H1 (cell line): ENCODE results near the gene PHF23. TPM values are rescaled to one million over a fixed set of nuclear protein-coding genes. Genes with fewer than 3 reads are reported as not detected.

Source experiments
- CTCF ChIA-PET: fragments of 300-600 bp; sonication (Branson Sonifier 250); formaldehyde crosslinking; loops from one replicate; lab custom pipeline; 2021; ENCODE audit not compliant: partially characterized antibody; lab: Charles Lee
- POLR2A ChIA-PET: fragments of 300-600 bp; sonication (Branson Sonifier 250); formaldehyde crosslinking; loops from one replicate; lab custom pipeline; 2021; ENCODE audit warnings: inconsistent platforms; ENCODE audit not compliant: partially characterized antibody; lab: Charles Lee
- DNase-seq, 2 experiments: peaks; one replicate each; pipeline versions ENCODE4 v3.0.0 to v3.0.0-alpha.2; 2010 to 2022; ENCODE audit warnings: low spot score in 2 of 2, low read depth in 1 of 2, mixed read lengths in 1 of 2
- FAIRE-seq: peaks from 2 replicates; lab custom pipeline; 2011; peaks lifted over from hg19 to GRCh38; lab: Jason Lieb, UNC
- H2AFZ ChIP-seq: 2 replicates; pipeline ENCODE4 v1.8.1; 2012; ENCODE audit warnings: low read length, inconsistent platforms
- H2AK5ac ChIP-seq: 2 replicates; pipeline ENCODE4 v1.6.1; 2013; ENCODE audit warnings: low read depth, low read length
- H2BK120ac ChIP-seq: replicated peaks from 2 replicates; pipeline ENCODE3; 2013; ENCODE audit warnings: low read depth, low read length, inconsistent platforms
- H2BK12ac ChIP-seq: 2 replicates; pipeline ENCODE4 v1.6.1; 2013; ENCODE audit warnings: low read depth, low read length
- H2BK15ac ChIP-seq: 2 replicates; pipeline ENCODE4 v1.6.1; 2013; ENCODE audit warnings: low read length
- H2BK20ac ChIP-seq: 2 replicates; pipeline ENCODE4 v1.6.1; 2013; ENCODE audit warnings: low read length
- H2BK5ac ChIP-seq: 2 replicates; pipeline ENCODE4 v1.6.1; 2013; ENCODE audit warnings: low read depth, low read length
- H3K14ac ChIP-seq: 2 replicates; pipeline ENCODE4 v1.6.1; 2013; ENCODE audit warnings: inconsistent platforms; ENCODE audit not compliant: insufficient read length
- H3K18ac ChIP-seq: 2 replicates; pipeline ENCODE4 v1.6.1; 2013; ENCODE audit warnings: low read length; ENCODE audit errors: extremely low read depth
- H3K23ac ChIP-seq: 2 replicates; pipeline ENCODE4 v1.6.1; 2013; ENCODE audit warnings: inconsistent platforms; ENCODE audit not compliant: insufficient read length
- H3K23me2 ChIP-seq: 2 replicates; pipeline ENCODE4 v1.6.1; 2013; ENCODE audit warnings: low read depth, low read length
- H3K27ac ChIP-seq: 2 replicates; pipeline ENCODE4 v1.6.1; 2011; ENCODE audit warnings: low read depth, low read length, inconsistent platforms
- H3K27me3 ChIP-seq, 4 experiments: replicated peaks in 1 of 4; 1 replicate in 1 of 4; 2 replicates in 3 of 4; pipeline versions ENCODE4 v1.6.1 to v1.8.1; 2011 to 2013; ENCODE audit warnings: low read length in 3 of 4, mild to moderate bottlenecking in 3 of 4, inconsistent platforms in 2 of 4, mixed read lengths in 2 of 4, moderate library complexity in 1 of 4; ENCODE audit not compliant: control insufficient read depth in 3 of 4, insufficient read depth in 3 of 4; ENCODE audit errors: extremely low read depth in 1 of 4
- H3K36me3 ChIP-seq, 4 experiments: 2 replicates each; pipeline versions ENCODE4 v1.6.1 to v1.8.1; 2011 to 2013; ENCODE audit warnings: mild to moderate bottlenecking in 4 of 4, low read length in 3 of 4, moderate library complexity in 2 of 4, control low read depth in 1 of 4, inconsistent platforms in 1 of 4; ENCODE audit not compliant: insufficient read depth in 4 of 4, control insufficient read depth in 2 of 4
- H3K4ac ChIP-seq: replicated peaks from 2 replicates; pipeline ENCODE3; 2013; ENCODE audit warnings: low read length, low read depth, mixed read lengths, inconsistent platforms; ENCODE audit not compliant: insufficient read length
- H3K4me1 ChIP-seq, 4 experiments: replicated peaks in 1 of 4; 1 replicate in 1 of 4; 2 replicates in 3 of 4; pipeline versions ENCODE4 v1.6.1 to v1.8.1; 2011 to 2013; ENCODE audit warnings: low read length in 3 of 4, inconsistent platforms in 2 of 4, mixed read lengths in 1 of 4; ENCODE audit not compliant: insufficient read depth in 4 of 4, control insufficient read depth in 3 of 4
- H3K4me2 ChIP-seq, 2 experiments: 2 replicates each; pipeline versions ENCODE4 v1.6.1 to v1.8.1; 2011 to 2013; ENCODE audit warnings: low read depth in 2 of 2, low read length in 2 of 2, control low read depth in 1 of 2, inconsistent platforms in 1 of 2, mild to moderate bottlenecking in 1 of 2; ENCODE audit not compliant: insufficient read depth in 1 of 2
- H3K4me3 ChIP-seq, 4 experiments: fragments of 200-600, 300-600 bp in 1 of 4; sonication (generic), shearing (Covaris generic), sonication (Bioruptor Twin) in 1 of 4; 2 replicates each; pipeline versions ENCODE4 v1.5.1 to v1.8.1; 2011 to 2016; ENCODE audit warnings: low read length in 4 of 4, low read depth in 3 of 4, control low read depth in 2 of 4, inconsistent platforms in 2 of 4, mild to moderate bottlenecking in 2 of 4, mixed read lengths in 1 of 4, moderate library complexity in 1 of 4; ENCODE audit not compliant: insufficient read depth in 2 of 4; ENCODE audit errors: extremely low read depth in 1 of 4
- H3K56ac ChIP-seq: replicated peaks from 2 replicates; pipeline ENCODE3; 2013; ENCODE audit warnings: low read depth, mild to moderate bottlenecking, mixed read lengths, low read length, inconsistent platforms; ENCODE audit not compliant: insufficient read length
- H3K79me1 ChIP-seq: 2 replicates; pipeline ENCODE4 v1.6.1; 2013; ENCODE audit warnings: low read depth, low read length, control low read depth
- H3K79me2 ChIP-seq, 2 experiments: 2 replicates each; pipeline versions ENCODE4 v1.6.1 to v1.8.1; 2012 to 2013; ENCODE audit warnings: low read length in 2 of 2, mild to moderate bottlenecking in 2 of 2, inconsistent platforms in 1 of 2; ENCODE audit not compliant: insufficient read depth in 2 of 2, control insufficient read depth in 1 of 2
- H3K9ac ChIP-seq, 4 experiments: replicated peaks in 1 of 4; 1 replicate in 1 of 4; 2 replicates in 3 of 4; pipeline versions ENCODE4 v1.6.1 to v1.8.1; 2011 to 2013; ENCODE audit warnings: low read depth in 3 of 4, low read length in 3 of 4, control low read depth in 2 of 4, mild to moderate bottlenecking in 2 of 4, moderate library complexity in 2 of 4, inconsistent platforms in 1 of 4; ENCODE audit errors: extremely low read depth in 1 of 4
- H3K9me3 ChIP-seq, 2 experiments: 2 replicates each; pipeline versions ENCODE4 v1.6.1 to v1.8.1; 2012 to 2013; ENCODE audit warnings: mild to moderate bottlenecking in 2 of 2, moderate library complexity in 2 of 2, control low read depth in 1 of 2, inconsistent platforms in 1 of 2, low read depth in 1 of 2, low read length in 1 of 2, mixed read lengths in 1 of 2; ENCODE audit not compliant: insufficient read depth in 2 of 2
- H4K20me1 ChIP-seq, 2 experiments: replicated peaks in 1 of 2; 2 replicates each; pipeline versions ENCODE3 to v1.8.1; 2011 to 2013; ENCODE audit warnings: inconsistent platforms in 2 of 2, low read length in 2 of 2, mild to moderate bottlenecking in 1 of 2; ENCODE audit not compliant: insufficient read depth in 2 of 2, control insufficient read depth in 1 of 2
- H4K5ac ChIP-seq: 2 replicates; pipeline ENCODE4 v1.6.1; 2013; ENCODE audit warnings: low read length, low read depth, mixed read lengths, inconsistent platforms; ENCODE audit not compliant: insufficient read length
- H4K8ac ChIP-seq: 2 replicates; pipeline ENCODE4 v1.8.0; 2013; ENCODE audit warnings: mild to moderate bottlenecking, moderate library complexity, low read length, inconsistent platforms; ENCODE audit not compliant: insufficient read depth; ENCODE audit errors: extremely low read depth
- H4K91ac ChIP-seq: replicated peaks from 2 replicates; pipeline ENCODE3; 2013; ENCODE audit warnings: low read length, mixed read lengths, inconsistent platforms; ENCODE audit not compliant: insufficient read length
- BRCA1 ChIP-seq: IDR thresholded peaks from 2 replicates; pipeline ENCODE4 v1.6.1; 2012; ENCODE audit warnings: low read depth, low read length, improper control_type of control experiment
- CHD1 ChIP-seq: IDR thresholded peaks from 2 replicates; pipeline ENCODE4 v1.6.1; 2012; ENCODE audit warnings: low read depth, low read length, improper control_type of control experiment
- KDM5A ChIP-seq: fragments of 200-600 bp; IDR thresholded peaks from 2 replicates; pipeline ENCODE4 v1.7.1; 2012; ENCODE audit warnings: mild to moderate bottlenecking, low read length, inconsistent platforms, mixed read lengths
- WGBS, 2 experiments: shearing (Covaris generic) in 1 of 2; methylation state at CpG; one replicate each; pipeline versions ENCODE4 v1.1.6 to v1.1.7; 2013 to 2015; ENCODE audit warnings: low lambda C conversion rate in 2 of 2, mixed read lengths in 2 of 2, inconsistent platforms in 1 of 2, low coverage in 1 of 2, missing lambda C conversion rate in 1 of 2; ENCODE audit not compliant: insufficient replicate concordance in 2 of 2, insufficient coverage in 1 of 2, insufficient read length in 1 of 2; ENCODE audit errors: extremely low coverage in 1 of 2, missing lambda C conversion rate in 1 of 2; 5-methylcytosine and 5-hydroxymethylcytosine counted together
- polyA plus RNA-seq, 7 experiments: library from polyadenylated mRNA; depleted of rRNA in 3 of 7; stranded (reverse) in 5 of 7; unstranded in 2 of 7; fragments of >200 nt in 5 of 7; fragments of 200-250 nt in 2 of 7; gene quantifications; 1 replicate in 5 of 7; 2 replicates in 1 of 7; 4 replicates in 1 of 7; pipeline versions ENCODE4 v1.2.1 to v1.2.3, GENCODE V29; 2011 to 2013; ENCODE audit warnings: missing spikeins in 2 of 7, mixed read lengths in 2 of 7
- total RNA-seq: library from RNA; stranded (reverse); fragmentation: NEBNext Ultra II Directional; extraction: Animal tissue kit (Norgen Biotek cat#: 25700); gene quantifications from 2 replicates; pipeline ENCODE4 v1.2.1, GENCODE V29; 2021

The PHF23 gene
- total and polyA plus RNA-seq, 2 of the 8 experiments (the other 6 are each of a cell fraction or from before 2014, with no cell fraction given), result 47.5 to 62.8 TPM

DNA sequence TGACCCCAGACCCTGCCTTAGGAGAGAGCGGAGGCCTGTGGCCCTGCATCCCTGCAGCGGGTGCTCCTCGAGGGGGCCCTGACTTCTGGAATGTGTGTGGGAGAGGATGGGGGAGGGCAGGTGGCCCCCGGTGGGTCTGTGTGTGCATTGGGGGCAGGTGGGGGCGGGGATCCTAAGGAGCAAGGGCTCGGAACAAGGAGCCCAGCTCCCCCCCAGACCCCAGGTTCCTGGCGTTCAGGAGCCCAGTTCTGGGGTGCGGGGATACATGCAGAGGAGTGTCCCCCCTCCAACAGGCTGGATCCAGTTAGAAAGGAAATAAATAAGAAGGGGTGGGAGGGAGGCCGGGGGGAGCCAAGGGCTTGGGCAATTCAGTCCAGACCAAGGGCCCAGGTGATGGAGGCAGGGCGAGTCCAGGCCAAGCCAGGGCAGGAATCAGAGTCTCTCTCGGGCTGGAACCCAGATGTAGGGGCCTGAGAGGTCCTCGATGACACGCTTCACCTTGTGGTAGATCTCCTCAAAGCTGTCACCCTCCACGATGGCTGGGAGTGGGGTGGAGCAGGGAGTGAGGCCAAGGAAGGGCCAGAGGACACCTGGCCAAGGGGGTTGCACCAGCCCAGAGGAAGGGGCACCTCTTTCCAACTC lies 48.9 kb downstream of the PHF23 start:
- Histone ChIP-seq H3K4me1 (no peaks in the 10 kb centered on the region), H2BK12ac (no peak overlapping the region), H3K4me3 (no peak overlapping the region), H2BK15ac (no peak overlapping the region), H3K4ac (no peak overlapping the region), H2BK20ac (no peak overlapping the region), H2BK120ac (no peak overlapping the region), H3K36me3 (peaks cover 11 to 22% (median 13%) of the 10 kb centered on the region in 4 experiments; a peak in 6 of 8 replicates), H3K4me2 (no peak overlapping the region), H3K14ac (no peak overlapping the region), H4K8ac (no peak overlapping the region), H3K27ac (no peak overlapping the region), H4K91ac (no peak overlapping the region), H3K9me3 (no peaks in the 10 kb centered on the region), H3K23ac (no peak overlapping the region), H3K79me1 (no peaks in the 10 kb centered on the region), H3K56ac (no peak overlapping the region), H3K79me2 (no peaks in the 10 kb centered on the region), H2AFZ (no peak overlapping the region), H2AK5ac (no peak overlapping the region), H2BK5ac (no peak overlapping the region), H4K5ac (no peak overlapping the region), H3K9ac (no peak overlapping the region), H3K27me3 (no peaks in the 10 kb centered on the region)
- ChIA-PET CTCF (interaction anchor here (0.6 to 1.5 kb wide), 4 partner anchors 17 to 478 kb away, joined by 3 to 4 read pairs (median 3); no protein-coding TSS in a partner anchor), POLR2A (interaction anchor here (1.1 to 1.2 kb wide), 4 partner anchors 12 to 30 kb away, joined by 3 to 7 read pairs (median 4); no protein-coding TSS in a partner anchor)
- no peak for DNase-seq
- 88% methylated on average over 13 of the region's 14 CpGs; no CpG with 5 or more reads in 1 of the 2 experiments for WGBS, 2 experiments
- no peak for FAIRE-seq
- TF ChIP-seq KDM5A (no peak), BRCA1 (no peak), CHD1 (no peak)
- TF ChIP-seq, all 59 proteins: peak for 0
- Histone ChIP-seq H3K23me2 (no peaks in the 10 kb centered on the region), H3K18ac (no peak overlapping the region), H4K20me1 (peaks cover 5 to 14% of the 10 kb centered on the region in 2 experiments)
